DOHH2 (cell line): ENCODE data around the gene ZNF367.
A peak's percentile ranks its signal among the peaks of the same experiment; 100 is the strongest.

Experiments used
- H3F3A ChIP-seq: fragments of 200-600 bp; sonication (generic), shearing (Covaris generic); 2 replicates; pipeline ENCODE4 v1.6.0; 2016; ENCODE audit warnings: antibody characterized with exemption, mild to moderate bottlenecking; ENCODE audit not compliant: control insufficient read depth, insufficient read depth
- H3K27ac ChIP-seq: fragments of 200-600 bp; sonication (generic); 2 replicates; pipeline ENCODE4 v1.5.1; 2014; ENCODE audit warnings: low read depth, mild to moderate bottlenecking, low read length, moderate library complexity
- H3K27me3 ChIP-seq: fragments of 200-600 bp; sonication (generic); 2 replicates; pipeline ENCODE4 v1.6.1; 2014; ENCODE audit warnings: mild to moderate bottlenecking, low read length, mixed read lengths; ENCODE audit not compliant: control insufficient read depth
- H3K36me3 ChIP-seq: fragments of 200-600 bp; sonication (generic); 2 replicates; pipeline ENCODE4 v1.6.1; 2014; ENCODE audit warnings: mild to moderate bottlenecking, low read length, moderate library complexity, mixed read lengths; ENCODE audit not compliant: control insufficient read depth
- H3K4me1 ChIP-seq: fragments of 200-600 bp; sonication (generic); 2 replicates; pipeline ENCODE4 v1.6.1; 2014; ENCODE audit warnings: mild to moderate bottlenecking, low read length, mixed read lengths; ENCODE audit not compliant: control insufficient read depth
- H3K4me2 ChIP-seq: fragments of 200-600 bp; sonication (generic); 2 replicates; pipeline ENCODE4 v1.6.0; 2014; ENCODE audit warnings: mild to moderate bottlenecking, low read length, moderate library complexity
- H3K4me3 ChIP-seq: fragments of 200-600 bp; sonication (generic); 2 replicates; pipeline ENCODE4 v1.5.1; 2014; ENCODE audit warnings: mild to moderate bottlenecking, low read length, mixed read lengths
- H3K79me2 ChIP-seq: fragments of 200-600 bp; sonication (generic); 2 replicates; pipeline ENCODE4 v1.6.1; 2014; ENCODE audit warnings: mild to moderate bottlenecking, low read length, mixed read lengths; ENCODE audit not compliant: control insufficient read depth
- H3K9me2 ChIP-seq: fragments of 200-600 bp; sonication (generic); replicated peaks from 2 replicates; pipeline ENCODE4 v1.6.1; 2014; ENCODE audit warnings: mild to moderate bottlenecking, low read length, mixed read lengths; ENCODE audit not compliant: control insufficient read depth
- H3K9me3 ChIP-seq: fragments of 200-600 bp; sonication (generic); 2 replicates; pipeline ENCODE4 v1.6.1; 2014; ENCODE audit warnings: antibody characterized with exemption, low read length, mixed read lengths; ENCODE audit not compliant: control insufficient read depth, insufficient read depth
- H4K20me1 ChIP-seq: fragments of 200-600 bp; sonication (generic); 2 replicates; pipeline ENCODE4 v1.6.0; 2014; ENCODE audit warnings: low read depth, mild to moderate bottlenecking, antibody characterized with exemption, low read length, moderate library complexity; ENCODE audit not compliant: control insufficient read depth, insufficient read depth
- CTCF ChIP-seq: fragments of 200-600 bp; sonication (generic); IDR thresholded peaks from one replicate; pipeline ENCODE4 v1.5.1; 2014; ENCODE audit warnings: antibody characterized with exemption, mild to moderate bottlenecking, low read depth, low read length; ENCODE audit not compliant: poor library complexity, severe bottlenecking
- EZH2phosphoT487 ChIP-seq: fragments of 200-600 bp; sonication (generic); IDR thresholded peaks from 2 replicates; pipeline ENCODE4 v1.6.1; 2017; ENCODE audit warnings: borderline replicate concordance, mild to moderate bottlenecking, antibody characterized with exemption, low read length, moderate library complexity, mixed read lengths

Gene ZNF367

GRCh38 chr9:96453625-96454024, 35.5 kb upstream of the ZNF367 start:
- no peak for TF ChIP-seq CTCF
- no peak for TF ChIP-seq EZH2phosphoT487
- peaks cover 23% of the 10 kb centered on the region for H3K27me3 ChIP-seq
- H3K4me2 ChIP-seq: no peak overlapping the region
- peaks cover 4% of the 10 kb centered on the region for H3F3A ChIP-seq
- no peaks in the 10 kb centered on the region for H3K79me2 ChIP-seq
- H3K4me3 ChIP-seq: no peak overlapping the region
- H3K36me3 ChIP-seq: no peaks in the 10 kb centered on the region
- H3K9me2 ChIP-seq: no peaks in the 10 kb centered on the region
- no peaks in the 10 kb centered on the region for H4K20me1 ChIP-seq
- no peak overlapping the region for H3K27ac ChIP-seq
- H3K9me3 ChIP-seq: no peaks in the 10 kb centered on the region
- H3K4me1 ChIP-seq: peaks cover 16% of the 10 kb centered on the region

- Histone ChIP-seq H3K4me1 (peaks cover 16% of the 10 kb centered on the region), H4K20me1 (no peaks in the 10 kb centered on the region), H3K79me2 (no peaks in the 10 kb centered on the region), H3K36me3 (no peaks in the 10 kb centered on the region), H3K4me3 (peak overlapping the region; percentile 79), H3K4me2 (peak overlapping the region; percentile 83), H3F3A (peaks cover 4% of the 10 kb centered on the region), H3K27me3 (peaks cover 30% of the 10 kb centered on the region), H3K9me3 (no peaks in the 10 kb centered on the region), H3K9me2 (no peaks in the 10 kb centered on the region), H3K27ac (no peak overlapping the region)
- TF ChIP-seq CTCF: no peak
- peak; percentile 42; the same call in 1 of the 2 replicates for TF ChIP-seq EZH2phosphoT487
These were observed 32.7 kb upstream of the ZNF367 start for GRCh38 chr9:96450613-96451528.

GRCh38 chr9:96449845-96450612, 31.9 kb upstream of the ZNF367 start, which contains the start of gene HABP4:
TSS of gene HABP4 (plus strand) at chr9:96450169. CDS start at chr9:96450280, 111 bp downstream.
- Histone ChIP-seq H3K4me3 (peak within 1 kb of the TSS; percentile 79), H3K27me3 (peaks cover 33% of the 10 kb centered on the region), H3K27ac (no peak within 1 kb of the TSS), H3K4me2 (peak within 1 kb of the TSS; percentile 97), H3K4me1 (peaks cover 16% of the 10 kb centered on the region), H3F3A (peaks cover 4% of the 10 kb centered on the region), H3K9me2 (no peaks in the 10 kb centered on the region), H3K36me3 (no peaks in the 10 kb centered on the region), H4K20me1 (no peaks in the 10 kb centered on the region), H3K79me2 (no peaks in the 10 kb centered on the region), H3K9me3 (no peaks in the 10 kb centered on the region)
- TF ChIP-seq EZH2phosphoT487 (no peak), CTCF (no peak)
